Measurements from ENCODE around the gene CEMIP2. TPM values are rescaled to one million over a fixed set of nuclear protein-coding genes. Genes with fewer than 3 reads are reported as not detected.
"Not testable (repeated sequence)": the region's sequence is repeated elsewhere in the genome, so short reads cannot be mapped to it uniquely, and the experiment has no call there.

Gene CEMIP2
- total RNA-seq, 1 experiment from 2014 or later = 100 TPM

DNA sequence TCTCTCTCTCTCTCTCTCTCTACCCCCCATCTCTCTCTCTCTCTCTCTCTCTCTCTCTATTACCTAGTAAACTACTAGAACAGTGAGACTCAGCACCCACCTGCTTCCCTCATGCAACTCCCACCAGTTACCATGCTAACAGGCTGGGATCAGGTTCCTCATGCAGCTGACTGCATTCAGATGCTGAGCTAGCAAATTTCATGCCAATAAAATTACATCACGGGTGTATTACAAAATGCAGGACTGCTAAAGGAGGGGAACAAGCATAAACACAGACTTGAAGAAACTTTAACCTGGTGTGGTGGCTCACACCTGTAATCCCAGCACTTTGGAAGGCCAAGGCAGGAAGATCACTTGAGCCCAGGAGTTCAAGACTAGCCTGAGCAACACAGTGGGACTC, 76.0 kb downstream of the CEMIP2 start:
- no peak for DNase-seq (ENCODE audit: low read depth, low spot score)
- in situ Hi-C loops (cut with HindIII; ENCODE audit: low pct_unique_long_range_greater_than_20kb, low sequenced_read_pairs) = loop anchor here (25.0 kb wide), 1 partner anchor 405 kb away; no protein-coding TSS in a partner anchor

DNA sequence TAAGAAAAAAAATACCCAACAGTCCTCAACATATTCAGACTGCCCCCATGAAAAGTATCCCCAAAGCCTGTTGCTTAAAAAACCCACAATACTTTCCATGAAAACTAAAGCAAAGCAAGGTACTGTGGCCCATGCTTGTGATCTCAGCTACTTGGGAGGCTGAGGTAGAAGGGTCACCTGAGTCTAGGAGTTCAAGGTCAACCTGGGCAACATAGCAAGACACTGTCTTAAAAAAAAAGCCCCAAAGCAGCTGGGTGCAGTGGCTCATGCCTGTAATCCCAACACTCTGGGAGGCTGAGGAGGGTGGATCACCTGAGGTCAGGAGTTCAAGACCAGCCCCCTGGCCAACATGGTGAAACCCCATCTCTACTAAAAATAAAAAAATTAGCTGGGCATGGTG, 76.7 kb downstream of the CEMIP2 start:
- in situ Hi-C loops (cut with HindIII; ENCODE audit: low pct_unique_long_range_greater_than_20kb, low sequenced_read_pairs) = loop anchor here (25.0 kb wide), 1 partner anchor 404 kb away; no protein-coding TSS in a partner anchor
- not testable (repeated sequence) for DNase-seq (ENCODE audit: low read depth, low spot score)

DNA sequence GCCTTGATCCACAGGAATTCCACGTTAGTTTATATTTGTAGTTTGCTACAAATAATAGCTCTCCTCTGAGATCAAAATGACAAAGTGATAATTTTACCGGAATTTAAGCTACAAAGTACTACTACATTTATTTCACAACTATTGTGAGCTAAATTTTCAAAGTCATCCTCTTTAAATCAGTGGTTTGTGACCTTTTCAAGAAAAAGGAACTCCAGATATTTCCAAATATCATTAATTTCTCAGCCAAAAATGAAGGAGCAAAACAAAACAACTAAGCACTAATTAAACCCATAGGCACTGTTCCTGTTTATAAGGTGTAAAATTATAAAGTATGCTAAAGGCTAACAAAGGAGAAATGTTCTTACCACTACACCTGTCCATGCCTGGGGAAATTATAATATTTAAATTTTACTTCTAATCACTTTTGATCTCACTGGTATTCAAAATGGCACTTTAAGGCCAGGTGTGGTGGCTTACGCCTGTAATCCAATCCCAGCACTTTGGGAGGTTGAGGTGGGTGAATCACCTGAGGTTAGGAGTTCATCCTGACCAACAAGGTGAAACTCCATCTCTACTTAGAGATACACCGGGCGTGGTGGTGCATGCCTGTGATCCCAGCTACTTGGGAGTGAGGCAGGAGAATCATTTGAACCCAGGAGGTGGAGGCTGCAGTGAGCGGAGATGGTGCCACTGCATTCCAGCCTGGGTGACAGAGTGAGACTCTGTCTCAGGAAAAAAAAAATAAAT, 77.5 kb downstream of the CEMIP2 start:
- in situ Hi-C loops (cut with HindIII; ENCODE audit: low pct_unique_long_range_greater_than_20kb, low sequenced_read_pairs) = loop anchor here (25.0 kb wide), 1 partner anchor 404 kb away; no protein-coding TSS in a partner anchor
- no peak for DNase-seq (ENCODE audit: low read depth, low spot score)

DNA sequence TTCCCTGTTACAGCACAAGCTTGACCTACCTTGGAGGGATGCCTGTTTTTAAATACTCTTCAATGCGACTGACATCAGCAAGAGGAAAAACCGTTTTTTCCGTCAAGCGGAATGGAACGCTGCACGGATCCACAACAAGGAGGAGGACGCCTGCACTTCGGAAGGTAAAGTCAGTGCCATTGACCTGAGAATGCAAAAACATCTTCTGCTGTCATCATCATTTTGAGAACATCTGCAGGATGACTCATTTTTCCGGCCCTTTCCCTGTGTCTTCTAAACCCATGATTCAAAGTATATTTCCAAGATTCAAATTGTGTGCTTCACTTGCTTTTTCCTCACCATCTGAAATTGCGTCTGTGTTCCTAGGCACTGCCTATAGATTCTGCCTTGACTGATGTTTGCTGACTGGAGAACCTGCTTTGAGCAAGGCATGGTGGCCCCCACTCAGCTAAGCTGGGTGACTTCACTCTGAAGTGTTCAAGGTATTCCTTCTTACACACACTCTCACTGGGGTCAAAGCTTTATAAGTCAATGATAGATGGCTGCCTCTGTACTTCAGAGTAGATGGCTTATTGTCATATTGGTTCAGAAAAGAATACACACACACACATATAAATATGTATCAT, 78.1 kb downstream of the CEMIP2 start:
- DNase-seq (ENCODE audit: low read depth, low spot score) = no peak
- in situ Hi-C loops (cut with HindIII; ENCODE audit: low pct_unique_long_range_greater_than_20kb, low sequenced_read_pairs) = loop anchor here (25.0 kb wide), 1 partner anchor 403 kb away; no protein-coding TSS in a partner anchor

DNA sequence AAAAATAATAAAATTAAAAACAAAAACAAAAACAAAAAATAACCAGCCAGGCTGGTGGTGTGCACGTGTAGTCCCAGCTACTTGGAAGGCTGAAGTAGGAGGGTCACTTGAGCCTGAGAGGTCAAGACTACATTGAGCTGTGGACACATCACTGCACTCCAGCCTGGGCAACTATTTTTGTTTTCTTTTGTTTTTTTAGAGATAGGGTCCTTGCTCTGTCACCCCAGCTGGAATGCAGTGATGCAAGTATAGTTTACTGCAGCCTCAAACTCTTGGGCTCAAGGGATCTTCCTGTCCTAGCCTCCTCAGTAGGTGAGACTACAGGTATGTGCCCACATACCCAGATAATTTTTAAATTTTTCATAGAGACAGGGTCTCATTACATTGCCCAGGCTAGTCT, 80.6 kb downstream of the CEMIP2 start:
- in situ Hi-C loops (cut with HindIII; ENCODE audit: low pct_unique_long_range_greater_than_20kb, low sequenced_read_pairs) = loop anchor here (25.0 kb wide), 1 partner anchor 400 kb away; no protein-coding TSS in a partner anchor
- no peak for DNase-seq (ENCODE audit: low read depth, low spot score)

DNA sequence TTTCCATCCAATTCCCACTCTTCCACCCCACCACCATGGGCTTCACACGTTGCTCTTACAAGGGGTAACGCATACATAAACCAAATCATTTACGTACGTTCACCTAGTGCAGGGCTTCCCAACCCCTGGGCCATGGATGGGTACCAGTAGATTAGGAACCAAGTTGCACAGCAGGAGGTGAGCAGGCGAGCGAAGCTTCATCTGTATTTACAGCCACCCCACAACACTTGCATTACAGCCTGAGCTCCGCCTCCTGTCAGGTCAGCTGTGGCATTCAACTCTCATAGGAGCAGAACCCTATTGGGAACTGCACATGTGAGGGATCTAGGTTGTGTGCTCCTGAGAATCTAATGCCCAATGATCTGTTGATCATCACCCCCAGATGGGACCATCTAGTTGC, 82.3 kb downstream of the CEMIP2 start:
- no peak for DNase-seq (ENCODE audit: low read depth, low spot score)
- in situ Hi-C loops (cut with HindIII; ENCODE audit: low pct_unique_long_range_greater_than_20kb, low sequenced_read_pairs) = loop anchor here (25.0 kb wide), 1 partner anchor 399 kb away; no protein-coding TSS in a partner anchor

DNA sequence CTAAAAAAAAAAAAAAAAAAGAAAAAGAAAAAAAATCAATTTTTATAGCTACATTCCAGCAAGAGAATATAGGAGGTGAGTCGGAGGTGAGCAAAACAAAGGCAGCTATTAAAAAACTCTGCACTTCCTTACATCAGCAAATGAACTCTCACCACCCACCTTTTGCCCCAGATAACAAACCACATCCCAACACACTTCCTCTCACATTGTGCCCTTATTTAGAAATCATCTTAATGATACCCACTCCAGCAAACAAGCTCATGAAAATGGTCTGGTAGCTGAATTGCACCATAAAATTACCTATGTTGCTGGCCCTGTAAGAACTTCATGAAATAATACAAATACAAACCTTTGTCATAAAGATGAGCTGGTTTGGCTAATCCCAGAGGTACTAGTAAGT, 82.9 kb downstream of the CEMIP2 start:
- in situ Hi-C loops (cut with HindIII; ENCODE audit: low pct_unique_long_range_greater_than_20kb, low sequenced_read_pairs) = loop anchor here (25.0 kb wide), 1 partner anchor 398 kb away; no protein-coding TSS in a partner anchor
- no peak for DNase-seq (ENCODE audit: low read depth, low spot score)

DNA sequence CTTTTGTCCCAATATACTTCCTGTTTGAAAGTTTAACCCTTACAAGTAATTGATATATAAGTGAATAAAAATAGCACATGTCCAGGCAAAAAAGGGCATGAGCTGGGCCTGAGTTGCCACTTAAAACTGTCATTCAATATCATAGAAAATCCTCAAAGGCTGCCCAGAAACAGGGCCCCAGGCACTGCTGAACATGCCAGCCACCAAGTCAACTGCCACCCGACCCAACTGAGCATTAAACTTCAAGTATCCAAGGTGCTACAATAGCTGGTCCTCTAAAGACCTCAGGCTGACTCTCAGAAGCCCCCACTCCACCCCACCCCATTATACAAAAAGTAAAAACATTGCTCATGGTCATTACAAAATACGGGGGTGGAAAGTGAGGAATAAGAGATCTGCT, 83.7 kb downstream of the CEMIP2 start:
- in situ Hi-C loops (cut with HindIII; ENCODE audit: low pct_unique_long_range_greater_than_20kb, low sequenced_read_pairs) = loop anchor here (25.0 kb wide), 1 partner anchor 397 kb away; no protein-coding TSS in a partner anchor
- DNase-seq (ENCODE audit: low read depth, low spot score) = no peak

DNA sequence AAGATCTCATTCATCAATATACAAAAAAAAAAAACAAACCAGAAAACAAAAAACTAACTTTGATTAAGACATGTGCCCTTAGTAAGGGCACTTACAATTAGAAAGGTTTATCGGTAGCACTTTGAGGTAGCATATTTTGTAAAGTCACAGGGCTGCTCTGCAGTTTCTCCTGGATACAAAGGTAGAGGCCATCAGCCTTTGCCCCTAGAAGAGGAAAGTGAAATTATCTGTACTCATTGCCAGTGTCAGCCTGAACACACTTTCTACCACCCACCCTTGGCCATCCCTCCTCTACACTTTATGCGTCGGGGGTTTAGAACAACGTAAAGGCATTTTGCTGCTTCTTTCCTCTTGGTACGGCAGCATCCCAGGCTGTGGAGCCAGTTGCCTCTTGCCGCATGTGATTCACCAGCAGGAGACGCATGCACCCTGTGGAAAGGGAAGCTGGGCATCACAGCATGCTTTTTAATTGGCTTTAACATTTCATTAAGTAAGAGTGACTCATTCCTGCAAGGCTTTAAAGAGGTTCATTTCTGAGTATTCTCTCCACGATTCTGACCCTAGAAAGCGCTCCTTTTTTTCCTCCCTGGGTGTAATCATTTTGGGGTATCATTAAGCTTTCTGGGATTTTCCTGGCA, 84.6 kb downstream of the CEMIP2 start:
- in situ Hi-C loops (cut with HindIII; ENCODE audit: low pct_unique_long_range_greater_than_20kb, low sequenced_read_pairs) = loop anchor here (25.0 kb wide), 1 partner anchor 396 kb away; no protein-coding TSS in a partner anchor
- peak; percentile 59 for DNase-seq (ENCODE audit: low read depth, low spot score)

DNA sequence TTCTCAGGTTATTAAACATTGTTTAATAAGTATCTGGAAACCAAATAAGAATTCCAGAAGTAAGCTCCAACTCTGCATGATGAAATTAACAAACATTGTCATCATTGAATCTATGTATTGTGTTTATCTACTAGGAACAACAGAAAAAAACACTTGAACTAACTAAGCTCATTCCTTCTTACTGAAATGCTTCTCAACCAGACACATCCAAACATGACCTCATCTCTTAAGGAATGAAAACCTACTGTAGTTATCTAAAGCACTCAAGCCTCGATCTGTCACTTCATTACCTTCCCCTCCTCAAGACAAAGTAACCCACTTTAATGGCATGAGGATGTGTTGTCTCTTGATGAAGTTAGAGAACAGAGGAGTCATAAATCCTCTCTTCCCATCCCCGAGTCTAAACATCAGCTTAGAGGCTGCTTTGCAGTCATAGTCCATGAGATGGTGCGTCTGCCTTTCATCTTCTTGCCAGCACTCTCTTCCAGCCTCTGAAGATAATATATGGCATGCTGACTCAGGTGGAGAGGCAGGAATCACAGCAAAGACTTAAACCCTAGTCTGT, 86.5 kb downstream of the CEMIP2 start:
- peak; percentile 25 for DNase-seq (ENCODE audit: low read depth, low spot score)
- in situ Hi-C loops (cut with HindIII; ENCODE audit: low pct_unique_long_range_greater_than_20kb, low sequenced_read_pairs) = loop anchor here (25.0 kb wide), 1 partner anchor 394 kb away; no protein-coding TSS in a partner anchor

DNA sequence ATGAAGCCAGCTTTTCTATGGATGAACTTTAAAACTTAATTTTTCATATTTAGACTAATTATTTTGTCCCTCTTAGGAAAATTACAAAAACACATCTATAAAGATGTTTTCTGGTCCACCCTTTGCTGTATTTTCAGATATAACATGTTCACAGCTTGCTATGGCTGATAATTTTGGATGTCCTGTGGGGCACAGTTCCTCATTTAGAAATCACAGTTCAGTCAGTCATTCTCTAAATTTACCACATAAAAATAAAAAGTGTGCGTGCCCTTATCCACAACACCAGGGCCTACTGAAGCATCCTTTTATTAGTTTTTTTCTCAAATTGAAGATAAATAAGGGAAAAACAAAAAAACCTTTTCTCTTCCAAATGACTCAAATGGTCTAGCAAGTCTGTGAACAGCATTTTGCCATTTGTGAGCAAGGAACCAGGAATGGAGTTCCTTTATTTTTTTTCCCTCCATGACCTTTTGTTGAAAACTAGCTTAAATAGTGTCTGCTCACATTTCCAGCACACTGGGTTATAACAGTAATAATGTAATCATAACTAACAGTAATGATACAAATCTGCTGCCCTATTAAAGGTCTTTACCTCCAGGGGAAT, 87.1 kb downstream of the CEMIP2 start:
- DNase-seq (ENCODE audit: low read depth, low spot score) = no peak
- in situ Hi-C loops (cut with HindIII; ENCODE audit: low pct_unique_long_range_greater_than_20kb, low sequenced_read_pairs) = loop anchor here (25.0 kb wide), 1 partner anchor 394 kb away; no protein-coding TSS in a partner anchor

DNA sequence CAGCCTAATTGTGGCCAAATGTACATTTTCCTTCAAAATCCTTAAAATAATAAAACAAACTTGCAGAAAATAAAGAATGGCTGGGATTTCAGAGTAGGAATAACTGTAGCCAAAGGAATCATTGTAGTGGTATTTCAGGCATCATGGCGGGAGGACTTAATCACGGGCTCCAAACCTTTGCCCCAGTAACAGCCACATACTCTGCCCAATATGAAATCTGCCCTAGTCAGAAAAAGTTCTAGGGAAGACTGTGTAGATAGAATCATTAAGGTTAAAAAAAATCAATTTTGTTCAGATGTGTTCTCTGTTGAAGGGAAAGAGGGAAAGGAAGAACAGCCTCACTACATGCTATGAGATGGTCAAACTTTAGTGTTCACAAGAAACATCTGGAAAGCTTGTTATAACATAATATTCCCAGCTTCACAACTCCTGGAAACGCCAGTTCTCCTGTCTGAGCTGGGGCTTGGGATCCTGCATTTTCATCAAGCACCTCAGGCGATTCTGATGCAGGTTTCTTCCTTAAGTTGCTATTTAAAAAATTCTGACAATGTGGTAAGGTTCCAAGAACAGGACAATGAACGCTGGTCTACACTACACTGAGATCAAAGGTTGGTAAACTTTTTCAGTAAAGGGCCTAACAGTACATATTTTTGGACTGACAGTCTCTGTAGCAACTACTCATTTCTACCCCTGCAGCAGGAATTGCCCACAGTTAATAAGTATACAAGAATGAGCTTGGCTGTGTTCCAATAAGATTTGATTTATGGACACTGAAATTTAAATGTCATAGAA, 87.9 kb downstream of the CEMIP2 start:
- in situ Hi-C loops (cut with HindIII; ENCODE audit: low pct_unique_long_range_greater_than_20kb, low sequenced_read_pairs) = loop anchor here (25.0 kb wide), 1 partner anchor 393 kb away; no protein-coding TSS in a partner anchor
- no peak for DNase-seq (ENCODE audit: low read depth, low spot score)

DNA sequence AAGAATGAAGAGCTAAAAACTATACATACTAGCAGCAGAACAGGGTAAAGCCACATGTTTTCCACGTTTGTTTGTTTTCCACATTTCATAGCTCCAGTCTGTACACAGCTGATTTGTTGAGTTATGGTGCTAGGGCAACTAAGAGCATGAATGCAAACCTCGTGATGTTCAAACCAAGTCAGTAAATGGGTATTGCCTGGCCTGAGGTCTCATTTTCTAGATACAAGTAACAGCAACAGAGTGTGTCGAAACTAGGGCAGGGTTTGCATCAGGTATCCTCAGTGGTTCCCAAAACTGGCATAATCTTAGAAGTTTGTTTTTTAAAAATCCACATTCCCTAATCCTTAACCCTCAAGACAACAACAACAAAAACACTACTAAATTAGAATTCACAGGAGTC, 89.3 kb downstream of the CEMIP2 start:
- in situ Hi-C loops (cut with HindIII; ENCODE audit: low pct_unique_long_range_greater_than_20kb, low sequenced_read_pairs) = loop anchor here (25.0 kb wide), 1 partner anchor 392 kb away; no protein-coding TSS in a partner anchor

DNA sequence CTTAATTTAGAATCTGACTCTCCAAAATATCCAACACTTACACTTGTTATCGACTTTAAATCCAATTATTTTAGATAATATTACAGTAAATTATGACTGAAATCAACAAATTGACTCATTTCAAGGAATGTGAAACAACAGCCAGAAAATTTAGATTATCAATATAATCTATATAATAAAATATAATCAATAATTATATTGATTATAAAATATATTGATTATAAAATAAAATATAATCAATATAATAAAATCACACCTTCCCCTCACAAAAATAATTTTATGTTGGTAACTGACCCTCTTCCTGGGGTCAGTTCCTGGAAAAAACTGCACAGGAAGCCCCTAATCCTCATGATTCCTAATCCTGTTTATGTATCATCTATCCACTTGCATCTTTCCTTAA, 91.1 kb downstream of the CEMIP2 start:
- in situ Hi-C loops (cut with HindIII; ENCODE audit: low pct_unique_long_range_greater_than_20kb, low sequenced_read_pairs) = loop anchor here (25.0 kb wide), 1 partner anchor 390 kb away; no protein-coding TSS in a partner anchor

More for the DNA sequence above, 89.3 kb downstream of the CEMIP2 start:
- DNase-seq (ENCODE audit: low read depth, low spot score) = no peak

DNA sequence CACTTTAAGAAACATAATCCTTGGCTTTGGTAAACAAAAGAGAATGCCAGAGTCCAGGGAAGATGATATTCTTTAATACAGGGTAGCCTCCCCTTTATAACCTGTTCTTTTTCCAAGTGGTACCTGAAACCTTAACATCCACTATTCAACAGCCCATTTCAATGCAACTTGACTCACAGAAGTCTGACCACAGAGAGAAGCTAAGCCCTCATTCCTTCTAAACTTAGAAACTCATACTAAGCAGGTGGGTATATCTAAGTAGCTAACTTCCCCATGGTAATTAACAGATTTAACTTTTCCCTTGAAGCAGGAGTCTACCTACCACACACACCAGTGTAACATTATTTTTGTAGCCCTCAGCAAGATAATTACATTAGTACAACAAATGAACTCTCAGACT, 91.9 kb downstream of the CEMIP2 start:
- in situ Hi-C loops (cut with HindIII; ENCODE audit: low pct_unique_long_range_greater_than_20kb, low sequenced_read_pairs) = loop anchor here (25.0 kb wide), 1 partner anchor 389 kb away; no protein-coding TSS in a partner anchor
- no peak for DNase-seq (ENCODE audit: low read depth, low spot score)

More for the DNA sequence above, 91.1 kb downstream of the CEMIP2 start:
- DNase-seq (ENCODE audit: low read depth, low spot score) = no peak

DNA sequence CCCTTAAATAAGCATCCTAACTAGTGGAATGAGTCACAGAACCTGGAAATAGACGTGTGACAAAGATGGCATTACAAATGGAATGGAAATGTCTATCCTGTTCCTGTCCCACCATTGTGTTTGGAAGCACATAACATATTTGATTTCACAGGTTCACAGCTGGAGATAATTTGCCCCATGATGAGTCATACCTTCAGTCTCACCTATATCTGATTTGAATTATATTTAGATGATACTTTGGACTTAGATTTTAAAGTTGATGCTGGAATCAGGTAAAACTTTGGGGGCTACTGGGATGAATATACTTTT, 92.5 kb downstream of the CEMIP2 start:
- in situ Hi-C loops (cut with HindIII; ENCODE audit: low pct_unique_long_range_greater_than_20kb, low sequenced_read_pairs) = loop anchor here (25.0 kb wide), 1 partner anchor 389 kb away; no protein-coding TSS in a partner anchor
- no peak for DNase-seq (ENCODE audit: low read depth, low spot score)
